ENCODE results near the gene BAG5.

Gene BAG5

GRCh38 chr14:103546652-103547454 lies 15.6 kb downstream of the BAG5 start:
- peak; percentile 50 for DNase-seq (ENCODE audit: low read depth)

- no peak for DNase-seq (ENCODE audit: low read depth)
Measured at GRCh38 chr14:103545915-103546651, 16.4 kb downstream of the BAG5 start.

GRCh38 chr14:103545219-103545914 lies 17.1 kb downstream of the BAG5 start:
- no peak for DNase-seq (ENCODE audit: low read depth)

GRCh38 chr14:103544388-103545218 lies 17.9 kb downstream of the BAG5 start:
- no peak for DNase-seq (ENCODE audit: low read depth)

- no peak for DNase-seq (ENCODE audit: low read depth)
Measured at GRCh38 chr14:103543721-103544387, 18.6 kb downstream of the BAG5 start.

- no peak for DNase-seq (ENCODE audit: low read depth)
Measured at GRCh38 chr14:103543140-103543539, 19.3 kb downstream of the BAG5 start.

GRCh38 chr14:103542605-103543088 lies 19.8 kb downstream of the BAG5 start:
- no peak for DNase-seq (ENCODE audit: low read depth)

- no peak for DNase-seq (ENCODE audit: low read depth)
Measured at GRCh38 chr14:103541709-103542604, 20.5 kb downstream of the BAG5 start.

- DNase-seq (ENCODE audit: low read depth) = no peak
Measured at GRCh38 chr14:103540821-103541708, 21.4 kb downstream of the BAG5 start.

- no peak for DNase-seq (ENCODE audit: low read depth)
Measured at GRCh38 chr14:103539056-103539825, 23.2 kb downstream of the BAG5 start.

- DNase-seq (ENCODE audit: low read depth) = no peak
Measured at GRCh38 chr14:103538291-103539055, 24.0 kb downstream of the BAG5 start.

GRCh38 chr14:103537175-103537990 lies 25.1 kb downstream of the BAG5 start:
- DNase-seq (ENCODE audit: low read depth) = no peak

- DNase-seq (ENCODE audit: low read depth) = no peak
Measured at GRCh38 chr14:103536693-103537092, 25.8 kb downstream of the BAG5 start.

GRCh38 chr14:103535891-103536565 lies 26.4 kb downstream of the BAG5 start:
- no peak for DNase-seq (ENCODE audit: low read depth)

- DNase-seq (ENCODE audit: low read depth) = no peak
Measured at GRCh38 chr14:103535081-103535890, 27.2 kb downstream of the BAG5 start.
